HG03521 (cell line): ENCODE data around the gene HRH2.
"Not testable (repeated sequence)": the region's sequence is repeated elsewhere in the genome, so short reads cannot be mapped to it uniquely, and the experiment has no call there.

ENCODE experiments used
- ATAC-seq: cut with Tn5 transposase; IDR thresholded peaks from one replicate; pipeline ENCODE4 v1.9.1; 2021; ENCODE audit warnings: mild to moderate bottlenecking, moderate library complexity; ENCODE audit not compliant: unreplicated experiment

Gene HRH2

DNA sequence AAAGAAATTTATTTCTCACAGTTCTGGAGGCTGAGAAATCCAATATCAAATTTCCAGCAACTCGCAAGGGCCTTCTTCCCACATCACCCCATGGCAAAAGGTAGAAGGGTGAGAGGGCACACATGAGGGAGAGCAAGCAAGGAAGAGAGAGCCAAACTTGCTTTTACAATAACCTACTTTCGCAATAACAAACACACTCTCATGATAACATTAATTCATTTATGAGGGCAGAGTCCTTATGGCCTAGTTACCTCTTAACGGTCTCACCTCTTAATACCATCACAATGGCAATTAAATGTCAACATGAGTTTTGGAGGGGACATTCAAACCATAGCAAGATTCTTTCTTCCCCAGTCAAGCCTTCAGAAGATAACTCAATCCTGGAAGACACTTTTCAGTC lies 11.6 kb upstream of the HRH2 start:
- no peak for ATAC-seq

DNA sequence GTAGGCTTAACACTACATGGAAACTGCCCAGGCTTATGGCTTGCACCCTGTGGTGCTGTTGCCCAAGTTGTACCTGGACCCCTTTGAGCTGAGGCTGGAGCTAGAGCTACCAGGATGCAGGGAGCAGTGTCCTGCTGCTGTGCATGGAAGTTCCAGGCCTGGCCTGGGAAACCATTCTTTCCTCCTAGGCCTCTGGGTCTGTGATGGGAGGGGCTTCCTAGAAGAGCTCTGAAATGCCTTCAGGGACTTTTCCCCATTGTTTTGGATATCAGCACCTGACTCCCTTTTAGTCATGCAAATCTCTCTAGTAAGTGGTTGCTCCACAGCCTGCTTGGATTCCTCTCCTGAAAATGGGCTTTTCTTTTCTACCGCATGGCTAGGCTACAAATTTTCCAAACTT lies 7.9 kb upstream of the HRH2 start:
- ATAC-seq, result no peak

DNA sequence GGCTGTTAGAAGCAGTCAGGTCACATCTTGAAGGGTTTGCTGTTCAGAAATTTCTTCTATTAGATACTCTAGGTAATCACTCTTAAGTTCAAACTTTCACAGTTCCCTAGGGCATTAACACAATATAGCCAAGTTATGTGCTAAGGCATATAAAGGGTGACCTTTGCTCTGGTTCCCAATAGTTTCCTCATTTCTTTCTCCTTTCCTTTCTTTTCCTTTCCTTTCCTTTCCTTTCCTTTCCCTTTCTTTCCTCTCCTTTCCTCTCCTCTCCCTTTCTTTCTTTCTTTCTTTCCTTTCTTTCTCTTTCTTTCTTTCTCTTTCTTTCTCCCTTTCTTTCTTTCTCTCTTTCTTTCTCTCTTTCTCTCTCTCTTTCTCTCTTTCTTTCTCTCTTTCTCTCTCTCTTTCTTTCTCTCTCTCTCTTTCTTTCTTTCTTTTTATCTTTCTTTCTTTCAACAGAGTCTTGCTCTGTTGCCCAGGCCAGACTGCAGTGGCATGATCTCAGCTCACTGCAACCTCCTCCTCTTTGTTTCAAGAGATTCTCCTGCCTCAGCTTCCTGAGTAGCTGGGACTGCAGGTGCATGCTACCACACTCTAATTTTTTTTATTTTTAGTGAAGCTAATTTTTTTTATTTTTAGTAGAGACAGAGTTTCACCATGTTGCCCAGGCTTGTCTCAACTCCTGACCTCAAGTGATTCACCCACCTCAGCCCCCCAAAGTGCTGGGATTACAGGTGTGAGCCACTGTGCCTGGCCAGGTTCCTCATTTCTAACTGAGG lies 7.3 kb upstream of the HRH2 start:
- ATAC-seq, result not testable (repeated sequence)

DNA sequence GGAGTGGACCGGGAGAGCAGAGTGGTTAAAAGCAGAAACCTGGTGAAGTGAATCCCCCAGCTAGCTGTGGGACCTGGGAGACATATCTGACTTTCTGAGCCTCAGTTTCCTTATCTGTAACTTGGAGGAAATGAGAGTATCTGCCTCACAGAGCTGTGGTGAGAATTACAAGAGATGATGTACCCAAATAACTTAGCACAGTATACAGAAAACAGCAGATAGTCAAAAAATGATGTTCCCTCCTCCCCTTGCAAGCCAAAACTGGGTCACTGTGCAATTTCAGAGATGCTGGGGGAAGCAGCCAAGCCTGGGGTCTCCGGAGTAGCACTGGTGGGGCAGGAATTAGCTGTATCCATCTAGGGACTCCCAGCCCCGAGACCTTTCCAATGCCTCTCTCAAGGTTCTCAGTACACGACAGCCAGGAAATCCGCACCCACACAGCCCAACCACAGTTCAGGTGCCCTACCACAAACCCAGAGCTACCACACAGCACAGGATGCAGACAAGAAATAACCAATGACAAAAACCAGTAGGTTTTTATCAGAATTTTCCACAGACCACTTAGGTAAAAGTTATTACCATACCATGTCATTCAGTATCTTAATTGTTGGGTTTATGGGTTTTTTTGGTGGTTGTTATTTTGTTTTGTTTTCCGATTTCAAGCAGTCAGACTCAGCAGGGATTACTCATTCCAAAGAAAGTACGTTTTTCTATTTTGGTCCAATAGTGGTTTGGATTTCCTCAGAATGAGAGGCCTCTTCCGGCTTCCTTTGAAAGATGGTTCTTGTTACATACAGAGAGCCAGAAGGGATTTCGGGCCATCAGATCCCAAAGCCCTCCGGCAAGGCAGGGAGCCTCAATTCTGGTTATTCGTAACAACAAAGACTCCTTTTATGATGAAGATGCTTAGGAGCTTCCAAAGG lies 4.9 kb upstream of the HRH2 start:
- no peak for ATAC-seq

DNA sequence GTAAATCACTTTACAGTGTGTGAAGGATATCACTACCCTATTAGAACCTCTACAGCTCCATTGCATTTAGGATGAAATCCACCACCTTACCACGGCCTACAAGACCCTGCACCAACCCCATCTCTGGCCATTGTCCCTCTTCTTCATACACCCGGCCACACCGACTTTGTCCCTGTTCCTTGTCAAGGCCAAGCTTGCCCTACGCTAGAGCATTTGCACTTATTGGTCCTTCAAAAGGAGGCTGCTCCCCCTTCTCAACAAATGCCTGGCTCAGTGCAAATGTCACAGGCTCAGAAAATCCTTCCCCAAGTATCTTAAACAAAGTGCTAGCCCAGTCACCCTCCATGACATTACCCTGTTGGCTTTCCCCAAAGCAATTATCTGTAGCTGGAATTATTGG lies 4.1 kb upstream of the HRH2 start:
- no peak for ATAC-seq

DNA sequence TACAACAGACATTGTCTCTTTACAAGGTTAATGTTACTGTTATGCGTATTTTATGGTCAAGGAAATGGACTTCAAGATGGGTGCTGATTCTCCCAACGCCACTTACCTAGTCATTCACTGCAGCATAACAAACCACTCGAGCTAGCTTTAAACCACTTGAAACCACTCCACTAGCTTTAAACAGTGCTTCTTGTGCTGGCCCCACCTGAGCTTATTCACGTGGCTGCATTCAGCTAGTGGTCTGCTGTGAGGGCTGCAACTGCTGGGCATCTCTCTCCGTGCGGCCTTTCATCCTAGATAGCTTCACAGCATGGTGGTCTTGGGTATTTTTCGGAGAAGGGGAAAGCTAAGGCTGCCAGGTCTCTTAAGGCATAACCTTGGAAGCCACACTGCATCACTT lies 3.5 kb upstream of the HRH2 start:
- no peak for ATAC-seq

DNA sequence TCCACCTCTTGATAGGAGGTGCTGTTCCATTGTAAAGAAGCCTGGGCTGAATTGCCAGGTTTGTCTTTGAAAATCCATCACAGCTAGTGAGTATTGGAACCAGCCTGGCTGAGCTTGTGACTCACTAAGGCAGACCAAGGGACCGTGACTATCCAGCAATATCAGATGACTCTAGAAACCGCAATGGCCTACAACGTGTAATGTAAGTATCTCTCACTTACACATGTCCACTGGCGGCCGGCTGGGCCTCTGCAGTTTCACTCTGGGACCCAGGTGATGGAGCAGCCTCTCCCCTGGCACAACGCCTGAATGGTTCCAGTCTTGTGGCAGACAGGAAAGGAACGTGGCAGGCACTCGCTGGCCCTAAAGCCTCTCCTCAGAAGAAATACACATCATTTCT lies 3.1 kb upstream of the HRH2 start:
- ATAC-seq, result no peak

DNA sequence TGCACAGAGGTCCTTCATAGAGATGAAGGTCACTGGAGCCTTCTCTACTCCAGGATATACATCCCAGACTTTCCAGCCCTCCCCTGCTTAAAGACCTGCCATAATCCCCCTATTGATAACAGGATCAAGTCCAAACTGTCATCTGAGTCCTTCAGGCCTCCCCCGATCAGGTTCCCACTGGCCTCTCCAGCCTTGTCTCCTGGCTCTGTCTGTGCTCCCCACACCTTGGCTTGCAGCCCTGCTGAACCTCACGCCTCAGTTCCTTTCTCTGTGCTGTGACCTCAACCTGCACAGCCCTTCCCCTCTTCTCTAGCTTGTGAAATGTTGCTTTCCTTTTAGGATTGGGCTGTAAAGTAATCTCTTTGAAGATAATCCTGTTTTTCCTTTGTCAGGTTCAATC lies 2.5 kb upstream of the HRH2 start:
- ATAC-seq, result no peak

DNA sequence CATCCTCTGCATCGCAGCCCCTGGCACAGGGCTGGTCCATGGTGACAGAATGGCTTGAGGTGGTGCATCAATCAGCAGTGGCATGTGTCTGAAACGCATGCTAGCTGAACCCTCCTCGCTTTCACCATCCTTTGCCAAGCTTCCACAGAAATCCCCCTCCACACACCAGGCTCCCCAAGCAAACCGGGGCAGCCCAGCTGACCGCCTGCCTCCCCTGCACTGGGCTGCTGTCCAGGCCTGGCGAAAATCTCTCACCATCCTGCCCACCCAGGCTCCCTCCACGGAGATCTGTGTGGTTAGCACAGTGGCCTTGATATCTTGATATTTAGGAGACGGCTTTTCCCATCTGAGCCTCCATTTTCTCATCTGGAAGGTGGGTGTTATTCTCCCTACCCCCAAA lies 905 bp upstream of the HRH2 start:
- no peak for ATAC-seq

DNA sequence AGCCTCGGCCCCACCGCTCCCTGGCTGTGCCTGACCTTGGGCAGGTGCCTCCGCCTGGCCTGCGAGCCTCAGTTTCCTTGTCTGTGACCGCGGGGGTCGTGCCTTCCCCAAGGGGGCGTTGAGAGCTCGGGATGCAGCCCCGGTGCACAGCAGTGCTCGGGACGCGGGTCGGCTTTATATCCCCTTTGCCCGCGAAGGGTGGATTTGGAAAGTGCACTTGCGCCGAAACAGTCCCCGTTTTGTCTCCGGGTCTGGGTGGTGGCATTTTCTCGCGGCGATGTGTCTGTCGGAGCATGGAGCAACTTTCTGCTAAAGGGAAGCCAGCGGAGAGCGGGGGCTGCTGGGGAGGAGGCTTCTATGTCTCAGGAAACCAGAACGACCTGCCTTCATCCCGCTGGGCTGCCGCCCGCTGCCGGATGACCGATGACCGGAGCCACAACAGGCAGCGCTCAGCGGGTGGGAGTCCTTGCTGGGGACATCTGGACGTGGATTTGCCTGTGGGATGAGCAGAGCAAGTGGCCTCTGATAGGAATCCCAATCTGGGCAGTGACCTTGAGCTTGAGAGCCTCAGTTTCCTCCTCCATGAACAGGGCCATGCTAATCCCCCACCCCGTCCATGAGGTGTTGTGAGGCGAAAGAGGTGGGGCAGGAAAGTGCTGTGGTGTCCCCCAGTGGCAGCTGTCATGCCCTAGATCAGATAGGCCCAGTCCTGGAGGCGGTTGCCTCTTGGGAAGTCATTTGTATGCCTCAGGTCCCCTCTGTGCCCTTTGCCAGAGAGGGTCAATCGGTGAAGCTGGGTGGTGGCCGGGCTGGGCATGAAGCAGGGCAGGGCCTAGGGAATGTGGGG lies 651 bp downstream of the HRH2 start:
- no peak for ATAC-seq

DNA sequence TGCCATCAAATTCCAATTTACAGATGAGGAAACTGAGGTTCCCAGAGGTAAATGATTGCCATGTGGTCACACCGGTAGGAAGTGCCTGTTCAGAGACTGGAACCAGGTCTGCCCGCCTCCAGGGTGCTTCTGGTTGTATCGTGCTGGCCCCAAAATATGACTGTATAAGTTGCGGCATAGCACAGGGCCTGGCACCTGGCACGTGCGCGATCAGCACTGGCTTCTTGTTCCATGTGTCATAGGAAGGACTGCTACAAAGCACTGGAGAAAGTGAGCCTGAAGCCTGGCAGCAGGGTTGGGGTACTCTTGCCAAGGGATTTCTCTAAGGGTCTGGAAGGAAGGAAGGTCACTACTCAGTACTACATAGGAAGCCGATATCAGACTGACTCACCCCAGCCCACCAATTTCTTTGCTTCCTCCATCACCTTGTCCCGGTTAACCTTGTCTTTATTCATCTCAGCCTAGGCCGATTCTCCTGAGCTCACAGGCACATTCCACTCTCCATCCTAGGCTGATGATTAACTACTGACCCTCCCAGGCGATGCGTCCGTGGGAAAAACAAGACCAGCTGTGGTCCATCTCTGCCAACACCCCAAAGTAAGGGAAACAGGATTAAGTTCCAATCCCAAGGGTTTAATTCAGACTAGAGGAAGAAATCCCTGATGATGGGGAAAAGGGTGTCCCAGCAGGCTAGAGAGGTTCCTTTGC lies 1.8 kb downstream of the HRH2 start:
- no peak for ATAC-seq

DNA sequence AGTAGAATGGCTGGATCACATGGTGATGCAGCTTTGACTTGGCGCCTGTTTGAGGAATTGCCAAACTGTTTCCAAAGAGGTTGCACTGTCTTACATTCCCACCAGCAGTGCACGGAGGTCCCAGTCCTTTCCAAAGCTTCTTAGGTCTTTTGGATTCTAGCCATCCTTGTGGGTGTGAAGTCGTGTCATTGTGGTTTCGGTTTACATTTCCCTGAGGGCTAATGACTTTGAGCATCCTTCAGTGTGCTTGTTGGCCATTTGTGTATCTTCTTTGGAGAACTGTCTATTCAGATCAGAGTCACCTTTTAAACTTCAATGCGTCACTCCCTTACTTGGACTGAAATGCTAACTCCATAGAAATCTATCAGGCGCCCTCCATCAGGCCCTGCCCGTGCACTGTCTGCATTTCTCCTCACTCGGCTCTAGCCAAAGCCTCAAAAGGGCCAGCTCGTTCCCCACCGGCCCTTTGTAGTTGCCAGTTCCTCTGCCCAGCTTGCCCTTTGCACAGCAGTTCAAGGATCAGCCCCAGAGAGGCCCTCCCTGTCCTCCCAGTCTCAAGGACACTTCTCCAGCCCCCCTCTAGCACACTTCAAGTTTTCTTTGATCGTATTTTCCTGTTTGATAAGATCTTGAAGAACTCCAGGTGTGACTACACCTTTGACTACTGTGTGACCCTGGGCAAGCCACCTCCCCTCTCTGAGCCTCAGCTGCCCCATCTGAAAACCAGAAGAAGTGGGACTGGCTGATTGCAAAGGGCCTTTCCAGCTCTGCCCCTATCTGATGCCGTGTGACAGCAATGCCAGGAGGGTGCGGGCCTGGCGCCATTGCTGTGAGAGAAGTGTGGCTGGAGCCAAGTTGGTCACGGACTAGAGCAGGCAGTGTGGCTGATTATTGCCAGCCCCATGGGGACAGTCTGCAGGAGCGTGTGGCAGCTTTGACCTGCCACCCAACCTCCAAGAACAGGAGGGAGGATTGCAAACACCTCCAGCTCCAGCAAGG lies 5.6 kb downstream of the HRH2 start:
- ATAC-seq, result no peak

DNA sequence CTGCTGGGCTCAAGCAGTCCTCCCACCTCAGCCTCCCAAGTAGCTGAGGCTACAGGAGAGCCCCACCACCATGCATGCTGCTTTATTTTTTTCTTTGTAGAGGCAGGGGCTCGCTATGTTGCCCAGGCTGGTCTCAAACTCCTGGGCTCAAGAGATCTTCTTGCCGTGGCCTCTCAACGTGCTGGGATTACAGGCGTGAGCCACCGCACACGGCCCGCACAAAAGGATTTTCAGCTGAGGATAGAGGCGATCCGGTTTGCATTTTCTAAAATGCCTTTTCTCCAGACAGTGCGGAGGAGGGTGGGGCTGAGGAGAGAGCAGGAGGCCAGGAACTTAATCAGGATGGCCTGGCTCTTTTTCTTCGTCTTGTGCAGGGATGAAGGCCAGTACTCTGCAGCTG lies 6.9 kb downstream of the HRH2 start:
- no peak for ATAC-seq

DNA sequence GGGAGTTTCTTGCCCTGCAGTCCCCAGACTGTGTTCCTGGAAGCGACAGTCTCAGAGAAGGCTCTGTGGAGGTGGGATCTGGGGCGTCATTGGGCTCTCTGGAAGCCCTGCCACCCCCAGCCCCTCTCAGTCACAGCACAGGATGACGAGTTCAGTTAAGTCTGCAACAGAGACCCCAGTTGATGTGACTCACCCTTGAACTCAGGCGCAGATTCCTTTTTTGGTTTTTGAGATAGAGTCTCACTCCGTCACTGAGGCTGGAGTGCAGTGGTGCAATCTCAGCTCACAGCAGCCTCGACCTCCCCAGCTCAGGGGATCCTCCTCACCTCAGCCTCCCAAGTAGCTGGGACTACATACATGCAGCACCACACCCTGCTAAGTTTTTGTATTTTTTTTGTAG lies 8.3 kb downstream of the HRH2 start:
- ATAC-seq, result no peak

DNA sequence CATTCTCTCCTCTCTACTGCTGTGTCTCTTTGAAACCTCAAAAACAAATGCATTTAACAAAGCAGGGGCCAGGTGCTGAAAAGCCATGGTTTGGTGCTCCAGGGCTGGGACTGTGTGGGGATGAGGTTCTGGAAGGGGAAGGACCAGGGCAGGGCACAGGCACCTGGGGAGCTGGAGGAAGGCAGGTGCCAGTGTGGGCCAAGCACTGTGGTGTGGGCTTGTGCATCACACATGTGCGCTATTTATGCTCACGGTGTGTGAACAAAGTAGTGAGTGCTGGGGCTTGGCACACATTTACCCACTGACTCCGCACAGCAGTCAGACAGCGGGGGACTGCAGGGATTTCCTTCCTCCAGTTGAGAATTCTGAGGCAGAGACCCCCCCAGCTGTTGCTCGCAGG lies 10.1 kb downstream of the HRH2 start:
- ATAC-seq, result no peak

DNA sequence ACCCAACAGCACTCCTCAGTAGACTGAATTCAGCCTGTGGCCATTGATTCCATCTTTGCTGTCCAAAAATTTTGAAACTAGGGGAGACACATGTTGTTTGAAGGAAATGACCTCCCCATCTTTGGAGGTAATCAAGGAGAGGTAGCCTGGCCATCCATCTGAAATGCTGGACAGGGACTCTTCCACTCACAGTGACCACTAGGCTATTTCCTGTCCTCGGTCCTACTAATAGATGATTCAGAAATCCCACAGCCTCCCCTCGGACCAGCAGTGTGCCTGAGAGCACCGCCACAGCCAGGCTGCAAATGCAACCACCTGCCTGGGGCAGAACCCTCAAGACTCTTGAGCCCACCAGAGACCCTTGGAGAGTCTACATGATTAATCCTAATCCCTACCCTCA lies 12.5 kb downstream of the HRH2 start:
- no peak for ATAC-seq

DNA sequence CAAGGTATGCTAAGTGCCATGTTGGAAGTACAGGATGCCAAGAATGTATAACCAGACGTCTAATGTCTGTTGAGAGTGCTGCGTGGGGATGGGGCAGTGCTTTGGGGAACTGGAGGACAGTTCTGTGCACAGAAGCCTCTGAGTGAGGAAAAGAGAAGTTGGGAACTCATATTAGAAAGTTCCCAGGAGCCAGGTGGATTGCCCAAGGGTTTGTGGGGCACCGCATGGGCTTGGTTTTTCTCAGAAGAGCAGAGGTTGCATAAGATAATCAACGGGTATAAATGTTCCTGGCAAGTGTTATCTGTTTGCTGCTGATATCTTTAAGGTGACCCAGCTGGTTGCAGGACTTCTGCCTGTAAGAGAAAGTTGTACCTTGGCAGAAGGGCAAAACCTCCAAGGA lies 13.1 kb downstream of the HRH2 start:
- no peak for ATAC-seq

DNA sequence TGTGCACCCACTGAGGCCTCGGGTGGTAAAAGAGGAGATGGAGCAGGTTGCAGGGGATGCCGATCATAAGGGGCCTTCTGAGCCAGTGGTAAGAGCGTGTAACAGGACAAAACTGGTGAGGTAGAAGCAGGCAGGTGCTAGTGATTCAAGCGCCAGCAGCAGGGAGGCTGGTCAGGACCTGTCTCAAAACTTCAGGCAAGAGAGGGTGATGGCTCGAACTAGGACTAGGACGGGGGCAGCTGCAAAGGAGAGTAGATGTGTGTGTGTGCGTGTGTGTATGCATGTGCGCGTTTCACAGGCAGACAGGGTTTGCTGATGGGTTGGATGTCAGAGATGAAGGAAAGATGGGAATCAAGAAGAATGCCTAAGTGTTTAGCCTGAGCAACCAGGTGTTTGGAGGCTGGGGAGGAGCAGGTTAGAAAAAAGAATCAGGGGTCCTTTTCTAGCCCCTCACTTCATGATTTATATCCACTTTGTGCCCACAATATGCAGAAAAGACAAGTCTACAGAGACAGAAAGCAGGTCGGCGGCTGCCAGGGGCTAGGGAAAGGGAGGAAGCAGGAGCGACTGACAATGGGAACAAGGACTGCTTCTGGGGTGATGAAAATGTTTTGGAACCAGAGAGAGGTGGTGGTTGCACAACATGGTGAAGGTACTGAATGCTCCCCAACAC lies 15.2 kb downstream of the HRH2 start:
- ATAC-seq, result no peak

DNA sequence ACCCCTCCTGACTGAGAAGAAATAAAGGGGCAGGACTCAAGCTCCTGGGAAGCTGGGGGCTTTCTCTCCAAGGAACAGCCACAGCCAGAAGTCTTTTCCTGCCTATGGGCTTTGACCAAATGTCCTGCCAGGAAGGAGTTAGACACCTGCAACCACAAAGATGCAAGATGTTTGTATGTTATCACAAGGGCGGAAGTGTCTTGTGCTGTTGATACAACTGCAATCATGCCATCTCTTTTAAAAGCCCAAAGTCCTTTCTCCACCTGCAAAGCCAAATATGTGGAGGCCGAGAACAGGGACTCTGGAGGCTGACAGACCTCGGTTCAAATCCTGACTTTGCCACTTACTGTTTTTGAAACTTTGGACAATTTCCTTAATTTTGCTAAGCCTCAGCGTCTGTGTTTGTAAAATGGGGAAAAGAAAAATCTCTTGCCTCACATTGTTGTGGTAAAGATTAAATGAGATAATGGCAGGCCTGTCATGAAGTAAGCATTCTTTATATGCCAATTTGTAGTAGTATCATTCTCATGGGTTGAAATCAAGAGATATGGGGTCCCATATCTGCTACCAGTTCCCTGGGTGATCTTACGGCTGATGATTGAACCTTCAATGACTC lies 17.0 kb downstream of the HRH2 start:
- no peak for ATAC-seq
